WTC11 (cell line): ENCODE measurements around the gene UBE2M. TPM values are rescaled to one million over a fixed set of nuclear protein-coding genes. Genes with fewer than 3 reads are reported as not detected.

Source experiments
- ATAC-seq: fragments of 200-7000 bp; cut with Tn5 transposase; 2 replicates; pipeline ENCODE4 v1.10.0; 2021; ENCODE audit warnings: mild to moderate bottlenecking, moderate library complexity
- CTCF ChIA-PET: fragments of 300-600 bp; sonication (Branson Sonifier 250); formaldehyde crosslinking; loops from one replicate; lab custom pipeline; 2021; ENCODE audit warnings: antibody characterized with exemption; lab: Charles Lee
- POLR2A ChIA-PET: fragments of 350-600 bp; sonication (Branson Sonifier 250); formaldehyde crosslinking; loops from one replicate; lab custom pipeline; 2021; ENCODE audit warnings: antibody characterized with exemption; lab: Charles Lee
- DNase-seq: peaks from one replicate; pipeline ENCODE4 v3.0.0; 2021; ENCODE audit warnings: low spot score
- H3K27ac Mint-ChIP-seq: 2 replicates; pipeline ENCODE4 v1.8.0; 2021; ENCODE audit warnings: mixed read lengths
- H3K27me3 Mint-ChIP-seq: 2 replicates; pipeline ENCODE4 v1.8.0; 2021; ENCODE audit warnings: low read depth, mild to moderate bottlenecking, moderate library complexity, mixed read lengths
- H3K36me3 Mint-ChIP-seq: 2 replicates; pipeline ENCODE4 v1.8.0; 2021; ENCODE audit warnings: mixed read lengths
- H3K4me1 Mint-ChIP-seq: 2 replicates; pipeline ENCODE4 v1.8.0; 2022; ENCODE audit warnings: mixed read lengths
- H3K4me3 Mint-ChIP-seq: 2 replicates; pipeline ENCODE4 v1.8.0; 2021; ENCODE audit warnings: mild to moderate bottlenecking, moderate library complexity, mixed read lengths
- H3K9me3 Mint-ChIP-seq: 2 replicates; pipeline ENCODE4 v1.8.0; 2021; ENCODE audit warnings: mixed read lengths
- ATF6 ChIP-seq: sonication (generic); formaldehyde crosslinking; IDR thresholded peaks from 2 replicates; pipeline ENCODE4 v1.8.1; 2023; ENCODE audit warnings: mild to moderate bottlenecking, missing genetic modification reagents
- CBFB ChIP-seq: sonication (generic); formaldehyde crosslinking; IDR thresholded peaks from 2 replicates; pipeline ENCODE4 v1.8.1; 2022; ENCODE audit warnings: mild to moderate bottlenecking, low read depth, missing genetic modification reagents
- CREB1 ChIP-seq: sonication (generic); formaldehyde crosslinking; IDR thresholded peaks from 2 replicates; pipeline ENCODE4 v1.8.0; 2023; ENCODE audit warnings: mild to moderate bottlenecking, missing genetic modification reagents
- GRHL2 ChIP-seq: fragments of 250-450 bp; sonication (Bioruptor Pico); IDR thresholded peaks from 2 replicates; pipeline ENCODE4 v1.8.0; 2022; ENCODE audit warnings: mild to moderate bottlenecking, moderate library complexity; ENCODE audit not compliant: insufficient replicate concordance, severe bottlenecking
- IRF1 ChIP-seq: sonication (generic); formaldehyde crosslinking; IDR thresholded peaks from 2 replicates; pipeline ENCODE4 v1.8.0; 2023; ENCODE audit warnings: missing genetic modification reagents
- IRF2 ChIP-seq: sonication (generic); formaldehyde crosslinking; IDR thresholded peaks from 2 replicates; pipeline ENCODE4 v1.8.0; 2022; ENCODE audit warnings: low read depth, missing genetic modification reagents, borderline replicate concordance
- JAZF1 ChIP-seq: fragments of 250-450 bp; sonication (Bioruptor Pico); IDR thresholded peaks from 2 replicates; pipeline ENCODE4 v1.9.0; 2021; ENCODE audit warnings: moderate library complexity, mild to moderate bottlenecking, inconsistent platforms
- MLX ChIP-seq: sonication (generic); formaldehyde crosslinking; IDR thresholded peaks from 2 replicates; pipeline ENCODE4 v1.8.1; 2023; ENCODE audit warnings: mild to moderate bottlenecking, missing genetic modification reagents, moderate library complexity
- NFE2L1 ChIP-seq: sonication (generic); formaldehyde crosslinking; IDR thresholded peaks from 2 replicates; pipeline ENCODE4 v1.8.1; 2023; ENCODE audit warnings: missing genetic modification reagents
- RELA ChIP-seq: sonication (generic); formaldehyde crosslinking; IDR thresholded peaks from 2 replicates; pipeline ENCODE4 v1.8.1; 2022; ENCODE audit warnings: missing genetic modification reagents, mild to moderate bottlenecking, borderline replicate concordance
- SMAD3 ChIP-seq: sonication (generic); formaldehyde crosslinking; IDR thresholded peaks from 2 replicates; pipeline ENCODE4 v1.8.0; 2022; ENCODE audit warnings: missing genetic modification reagents, mild to moderate bottlenecking, borderline replicate concordance
- TEAD1 ChIP-seq: sonication (generic); formaldehyde crosslinking; IDR thresholded peaks from 2 replicates; pipeline ENCODE4 v1.8.0; 2022; ENCODE audit warnings: mild to moderate bottlenecking, missing genetic modification reagents
- ZMAT4 ChIP-seq: fragments of 250-450 bp; sonication (Bioruptor Pico); IDR thresholded peaks from 2 replicates; pipeline ENCODE4 v1.9.0; 2021; ENCODE audit warnings: mild to moderate bottlenecking
- ZNF121 ChIP-seq: sonication (generic); formaldehyde crosslinking; IDR thresholded peaks from 2 replicates; pipeline ENCODE4 v1.8.0; 2023; ENCODE audit warnings: missing genetic modification reagents
- ZNF219 ChIP-seq: sonication (generic); formaldehyde crosslinking; IDR thresholded peaks from 2 replicates; pipeline ENCODE4 v1.8.0; 2023; ENCODE audit warnings: missing genetic modification reagents, mild to moderate bottlenecking, borderline replicate concordance
- ZNF232 ChIP-seq: sonication (generic); formaldehyde crosslinking; IDR thresholded peaks from 2 replicates; pipeline ENCODE4 v1.8.0; 2022; ENCODE audit warnings: mild to moderate bottlenecking, missing genetic modification reagents
- ZNF281 ChIP-seq: sonication (generic); formaldehyde crosslinking; IDR thresholded peaks from 2 replicates; pipeline ENCODE4 v1.8.0; 2023; ENCODE audit warnings: mild to moderate bottlenecking, missing genetic modification reagents
- ZNF396 ChIP-seq: fragments of 250-450 bp; sonication (Bioruptor Pico); IDR thresholded peaks from 2 replicates; pipeline ENCODE4 v1.8.0; 2021; ENCODE audit warnings: mild to moderate bottlenecking, moderate library complexity, borderline replicate concordance
- total RNA-seq: library from RNA; stranded (reverse); gene quantifications from 3 replicates; pipeline ENCODE4 v1.2.3, GENCODE V29; 2021

UBE2M gene
- total RNA-seq, 1 experiment from 2014 or later, result 105 TPM

- POLR2A ChIA-PET, result interaction anchor here (0.9 to 2.6 kb wide), 6 partner anchors 8 to 42 kb away, joined by 3 to 14 read pairs (median 6); partner anchors contain the start of genes TRIM28 and ZBTB45
Observed at GRCh38 chr19:58561373-58562121, 3.1 kb upstream of the UBE2M start.

GRCh38 chr19:58560921-58561320, 2.5 kb upstream of the UBE2M start:
- peaks cover 11% of the 10 kb centered on the region for H3K36me3 Mint-ChIP-seq
- 0 out of 2 replicates have a peak overlapping the region, but pooled peaks have one; percentile 97 for H3K4me3 Mint-ChIP-seq
- peaks cover 33% of the 10 kb centered on the region for H3K4me1 Mint-ChIP-seq
- ChIA-PET POLR2A (interaction anchor here (0.6 kb wide), 1 partner anchor 23 kb away, joined by 3 read pairs; no protein-coding TSS in a partner anchor), CTCF (interaction anchor here (2.4 to 3.6 kb wide), 2 partner anchors 42 to 47 kb away, joined by 15 to 20 read pairs; partner anchors contain the start of gene ZBTB45)
- no peaks in the 10 kb centered on the region for H3K9me3 Mint-ChIP-seq
- DNase-seq, result no peak
- H3K27ac Mint-ChIP-seq, result no peak overlapping the region
- peaks cover 56% of the 10 kb centered on the region for H3K27me3 Mint-ChIP-seq
- TF ChIP-seq RELA (no peak), CREB1 (CRISPR knock-in tag) (no peak), SMAD3 (CRISPR knock-in tag) (no peak), TEAD1 (CRISPR knock-in tag) (no peak), ZNF219 (no peak), ZMAT4 (CRISPR knock-in tag) (no peak), CBFB (CRISPR knock-in tag) (no peak), MLX (no peak), ZNF232 (no peak), IRF2 (CRISPR knock-in tag) (no peak), ZNF396 (CRISPR knock-in tag) (no peak), JAZF1 (no peak), IRF1 (no peak), ZNF121 (no peak), NFE2L1 (CRISPR knock-in tag) (no peak)
- ATAC-seq, result no peak

More at GRCh38 chr19:58561373-58562121, 3.1 kb upstream of the UBE2M start:
- Mint-ChIP-seq H3K9me3 (no peaks in the 10 kb centered on the region), H3K4me1 (peaks cover 27% of the 10 kb centered on the region), H3K36me3 (peaks cover 6% of the 10 kb centered on the region), H3K27me3 (peaks cover 56% of the 10 kb centered on the region), H3K27ac (no peak overlapping the region), H3K4me3 (peak overlapping the region; percentile 66)
- CTCF ChIA-PET, result interaction anchor here (2.0 to 3.6 kb wide), 3 partner anchors 20 to 47 kb away, joined by 11 to 20 read pairs (median 15); partner anchors contain the start of gene ZBTB45
- no peak for TF ChIP-seq ZNF281 (CRISPR knock-in tag)
- no peak for TF ChIP-seq GRHL2 (CRISPR knock-in tag)
- TF ChIP-seq ATF6 (CRISPR knock-in tag), result no peak
- DNase-seq (no peak), ATAC-seq (no peak)
